Upper lobe of left lung (tissue), 6 donors: Measurements from ENCODE around the gene VSIR. TPM values are rescaled to one million over a fixed set of nuclear protein-coding genes. Genes with fewer than 3 reads are reported as not detected.
A peak's percentile ranks its signal among the peaks of the same experiment; 100 is the strongest.

ENCODE experiments used
- ATAC-seq, 2 donors: fragments of 200-7000 bp; cut with Tn5 transposase; one replicate each; pipeline ENCODE4 v1.9.1; 2022; ENCODE audit warnings: mild to moderate bottlenecking in 2 of 2, moderate library complexity in 2 of 2; ENCODE audit not compliant: low FRiP score in 2 of 2
- DNase-seq, 2 donors: peaks; one replicate each; pipeline ENCODE4 v3.0.0-alpha.2; 2019 to 2020
- H3K27ac ChIP-seq, 4 donors: fragments of 200-600 bp; sonication (generic); one replicate each; pipeline ENCODE4 v1.5.1; 2016 to 2019
- H3K27me3 ChIP-seq, 4 donors: fragments of 200-600 bp; sonication (generic); one replicate each; pipeline ENCODE4 v1.5.1; 2017 to 2019
- H3K36me3 ChIP-seq, 4 donors: fragments of 200-600 bp; sonication (generic); one replicate each; pipeline ENCODE4 v1.5.1; 2016 to 2019
- H3K4me1 ChIP-seq, 4 donors: fragments of 200-600 bp; sonication (generic); one replicate each; pipeline ENCODE4 v1.5.1; 2018 to 2019
- H3K4me3 ChIP-seq, 4 donors: fragments of 200-600 bp; sonication (generic); one replicate each; pipeline ENCODE4 v1.5.1; 2017 to 2019; ENCODE audit warnings: mild to moderate bottlenecking in 2 of 4, moderate library complexity in 1 of 4
- H3K9me3 ChIP-seq, 4 donors: fragments of 200-600 bp; sonication (generic); one replicate each; pipeline ENCODE4 v1.5.1; 2018 to 2019
- CTCF ChIP-seq, 6 experiments: fragments of 450-650 bp in 4 of 6; fragments of 200-600 bp in 2 of 6; sonication (generic) in 2 of 6; IDR thresholded peaks; one replicate each; pipeline ENCODE4 v1.5.1; 2016 to 2019; ENCODE audit warnings: antibody characterized with exemption in 6 of 6
- EP300 ChIP-seq, 4 donors: sonication (generic); formaldehyde crosslinking; IDR thresholded peaks; one replicate each; pipeline ENCODE4 v1.5.1; 2017; ENCODE audit warnings: antibody characterized with exemption in 4 of 4, control low read depth in 2 of 4
- POLR2A ChIP-seq, 4 donors: fragments of 450-650 bp; IDR thresholded peaks; one replicate each; pipeline ENCODE4 v1.5.1; 2016 to 2017; ENCODE audit warnings: antibody characterized with exemption in 4 of 4, mild to moderate bottlenecking in 2 of 4
- POLR2AphosphoS5 ChIP-seq, 2 donors: sonication (generic); formaldehyde crosslinking; IDR thresholded peaks; one replicate each; pipeline ENCODE4 v1.5.1; 2017; ENCODE audit warnings: antibody characterized with exemption in 2 of 2
- WGBS, 2 donors: methylation state at CpG; one replicate each; pipeline ENCODE4 v1.1.5; 2017 to 2018; 5-methylcytosine and 5-hydroxymethylcytosine counted together
- total RNA-seq, 6 donors: library from RNA; depleted of rRNA in 4 of 6; stranded (reverse); fragments of >200 nt in 4 of 6; gene quantifications; one replicate each; pipeline versions ENCODE4 v1.1.0 to v1.2.1, GENCODE V29; 2016 to 2021
- donor health status: DM: no; HTN: no; CAD: no; lungs with moderate emphysema.
- donor health status: DM: no; HTN: yes; CAD: no; lungs with severe emphysema.

The VSIR gene
- total RNA-seq, 6 donors from 2014 or later = 51.7 to 167 (median 92.5) TPM

- no peaks in the 10 kb centered on the region for H3K9me3 ChIP-seq
- ATAC-seq (no peak), DNase-seq (no peak)
- TF ChIP-seq POLR2AphosphoS5 (IDR thresholded peaks at IDR 0.05) (no peak), EP300 (IDR thresholded peaks at IDR 0.05) (no peak), POLR2A (IDR thresholded peaks at IDR 0.05) (no peak), CTCF (IDR thresholded peaks at IDR 0.05) (no peak)
- no peak overlapping the region for H3K4me3 ChIP-seq
- no peaks in the 10 kb centered on the region for H3K36me3 ChIP-seq
- no peak overlapping the region for H3K27ac ChIP-seq
- WGBS, 2 donors = 58 to 75% methylated on average over 4 to 10 of the region's 10 CpGs
- no peaks in the 10 kb centered on the region for H3K27me3 ChIP-seq
- H3K4me1 ChIP-seq = no peaks in the 10 kb centered on the region
Observed at GRCh38 chr10:71799112-71799511, 25.8 kb upstream of the VSIR start.

GRCh38 chr10:71798308-71798624 lies 24.9 kb upstream of the VSIR start:
- Histone ChIP-seq H3K4me3 (no peak overlapping the region), H3K9me3 (no peaks in the 10 kb centered on the region), H3K36me3 (no peaks in the 10 kb centered on the region), H3K27me3 (no peaks in the 10 kb centered on the region), H3K27ac (no peak overlapping the region), H3K4me1 (no peaks in the 10 kb centered on the region)
- TF ChIP-seq POLR2A (IDR thresholded peaks at IDR 0.05) (no peak), EP300 (IDR thresholded peaks at IDR 0.05) (no peak), CTCF (IDR thresholded peaks at IDR 0.05) (no peak), POLR2AphosphoS5 (IDR thresholded peaks at IDR 0.05) (no peak)
- DNase-seq (no peak), ATAC-seq (no peak)
- WGBS, 2 donors = 73 to 84% methylated on average over 3 to 6 of the region's 6 CpGs

- WGBS, 2 donors = 56 to 66% methylated on average over 7 to 10 of the region's 10 CpGs
- peak in 1 of 2 donors; percentile 32 for ATAC-seq
Observed at GRCh38 chr10:71797533-71798307, 24.4 kb upstream of the VSIR start.

GRCh38 chr10:71796749-71797405 lies 23.6 kb upstream of the VSIR start:
- ATAC-seq = no peak

More at GRCh38 chr10:71797533-71798307, 24.4 kb upstream of the VSIR start:
- no peaks in the 10 kb centered on the region for H3K27me3 ChIP-seq
- no peak for DNase-seq
- H3K27ac ChIP-seq = no peak overlapping the region
- no peaks in the 10 kb centered on the region for H3K36me3 ChIP-seq
- H3K4me3 ChIP-seq = no peak overlapping the region
- H3K4me1 ChIP-seq = no peaks in the 10 kb centered on the region
- TF ChIP-seq EP300 (IDR thresholded peaks at IDR 0.05) = no peak
- no peak for TF ChIP-seq CTCF (IDR thresholded peaks at IDR 0.05)
- no peak for TF ChIP-seq POLR2A (IDR thresholded peaks at IDR 0.05)
- TF ChIP-seq POLR2AphosphoS5 (IDR thresholded peaks at IDR 0.05) = no peak
- H3K9me3 ChIP-seq = no peaks in the 10 kb centered on the region

More at GRCh38 chr10:71796749-71797405, 23.6 kb upstream of the VSIR start:
- Histone ChIP-seq H3K4me3 (no peak overlapping the region), H3K27me3 (no peaks in the 10 kb centered on the region), H3K27ac (no peak overlapping the region), H3K9me3 (no peaks in the 10 kb centered on the region), H3K36me3 (no peaks in the 10 kb centered on the region), H3K4me1 (no peaks in the 10 kb centered on the region)
- 75 to 86% methylated on average over 4 to 7 of the region's 7 CpGs for WGBS, 2 donors
- no peak for DNase-seq
- TF ChIP-seq CTCF (IDR thresholded peaks at IDR 0.05) (no peak), POLR2AphosphoS5 (IDR thresholded peaks at IDR 0.05) (no peak)
